Uterus (tissue), 2 donors: ENCODE results near the gene TMEM117.

ENCODE experiments used
- CTCF ChIP-seq, 4 experiments: fragments of 200-600 bp in 2 of 4; fragments of 450-650 bp in 2 of 4; sonication (generic) in 2 of 4; IDR thresholded peaks; one replicate each; pipeline ENCODE4 v1.5.1; 2016 to 2019; ENCODE audit warnings: antibody characterized with exemption in 4 of 4, mild to moderate bottlenecking in 2 of 4, moderate library complexity in 1 of 4
- POLR2A ChIP-seq, 2 donors: fragments of 450-650 bp; IDR thresholded peaks; one replicate each; pipeline ENCODE4 v1.6.1; 2016; ENCODE audit warnings: antibody characterized with exemption in 2 of 2, mild to moderate bottlenecking in 1 of 2, moderate library complexity in 1 of 2

DNA sequence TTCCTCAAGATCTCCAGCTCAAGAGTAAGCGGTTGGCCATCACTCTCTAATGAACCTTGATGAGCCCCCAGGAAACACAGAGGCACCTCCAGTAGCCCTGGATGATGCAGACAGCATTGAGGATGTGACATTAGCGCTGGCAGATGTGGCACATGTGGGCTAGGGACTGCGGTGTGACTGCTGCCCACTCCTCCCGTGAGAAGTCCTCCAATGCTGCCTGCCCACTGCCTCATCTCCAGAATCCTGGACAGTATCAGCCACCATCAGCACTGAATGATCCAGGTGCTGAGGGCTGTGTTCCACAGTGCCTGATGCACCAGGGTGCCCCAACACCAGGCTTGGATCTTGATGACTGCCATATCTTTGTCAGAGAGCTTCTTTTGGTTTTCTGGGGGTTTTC lies 412.6 kb downstream of the TMEM117 start:
- TF ChIP-seq CTCF (IDR thresholded peaks at IDR 0.05) (no peak), POLR2A (IDR thresholded peaks at IDR 0.05) (no peak)
